GM18870 (cell line): ENCODE measurements around the gene GRM8.

Experiments
- ATAC-seq: cut with Tn5 transposase; IDR thresholded peaks from one replicate; pipeline ENCODE4 v1.9.1; 2021; ENCODE audit warnings: moderate library complexity; ENCODE audit not compliant: unreplicated experiment

Gene GRM8

GRCh38 chr7:127231415-127231814 lies 21.3 kb downstream of the GRM8 start:
- ATAC-seq: no peak

GRCh38 chr7:127230192-127230925 lies 22.4 kb downstream of the GRM8 start:
- ATAC-seq: no peak

GRCh38 chr7:127226685-127227374 lies 25.9 kb downstream of the GRM8 start:
- ATAC-seq: no peak

GRCh38 chr7:127221731-127222130 lies 31.0 kb downstream of the GRM8 start:
- ATAC-seq: no peak

- no peak for ATAC-seq
Measured at GRCh38 chr7:127214956-127215718, 37.6 kb downstream of the GRM8 start.

- no peak for ATAC-seq
Measured at GRCh38 chr7:127209886-127210285, 42.9 kb downstream of the GRM8 start.

GRCh38 chr7:127208860-127209259 lies 43.9 kb downstream of the GRM8 start:
- ATAC-seq: no peak

- ATAC-seq: no peak
Measured at GRCh38 chr7:127208351-127208750, 44.4 kb downstream of the GRM8 start.

- no peak for ATAC-seq
Measured at GRCh38 chr7:127207806-127208205, 44.9 kb downstream of the GRM8 start.

- ATAC-seq: no peak
Measured at GRCh38 chr7:127207230-127207629, 45.5 kb downstream of the GRM8 start.

- no peak for ATAC-seq
Measured at GRCh38 chr7:127194571-127194970, 58.2 kb downstream of the GRM8 start.

GRCh38 chr7:127189886-127190285 lies 62.9 kb downstream of the GRM8 start:
- no peak for ATAC-seq

GRCh38 chr7:127189074-127189473 lies 63.7 kb downstream of the GRM8 start:
- no peak for ATAC-seq

- ATAC-seq: no peak
Measured at GRCh38 chr7:127187740-127188139, 65.0 kb downstream of the GRM8 start.

GRCh38 chr7:127186686-127187085 lies 66.1 kb downstream of the GRM8 start:
- ATAC-seq: no peak

GRCh38 chr7:127177156-127177555 lies 75.6 kb downstream of the GRM8 start:
- ATAC-seq: no peak

- no peak for ATAC-seq
Measured at GRCh38 chr7:127162366-127162765, 90.4 kb downstream of the GRM8 start.

GRCh38 chr7:127158659-127159058 lies 94.1 kb downstream of the GRM8 start:
- peak; percentile 57 for ATAC-seq

- ATAC-seq: no peak
Measured at GRCh38 chr7:127154958-127155357, 97.8 kb downstream of the GRM8 start.

- no peak for ATAC-seq
Measured at GRCh38 chr7:127154101-127154500, 98.6 kb downstream of the GRM8 start.

GRCh38 chr7:127153315-127153714 lies 99.4 kb downstream of the GRM8 start:
- no peak for ATAC-seq

GRCh38 chr7:127152423-127152822 lies 100.3 kb downstream of the GRM8 start:
- ATAC-seq: no peak
